Measurements from ENCODE around the gene SLC22A16.
"Not testable (repeated sequence)": the region's sequence is repeated elsewhere in the genome, so short reads cannot be mapped to it uniquely, and the experiment has no call there.

SLC22A16 gene

GRCh38 chr6:110509617-110510241 is 33.3 kb upstream of the SLC22A16 start:
- TF ChIP-seq, protein P1, sequence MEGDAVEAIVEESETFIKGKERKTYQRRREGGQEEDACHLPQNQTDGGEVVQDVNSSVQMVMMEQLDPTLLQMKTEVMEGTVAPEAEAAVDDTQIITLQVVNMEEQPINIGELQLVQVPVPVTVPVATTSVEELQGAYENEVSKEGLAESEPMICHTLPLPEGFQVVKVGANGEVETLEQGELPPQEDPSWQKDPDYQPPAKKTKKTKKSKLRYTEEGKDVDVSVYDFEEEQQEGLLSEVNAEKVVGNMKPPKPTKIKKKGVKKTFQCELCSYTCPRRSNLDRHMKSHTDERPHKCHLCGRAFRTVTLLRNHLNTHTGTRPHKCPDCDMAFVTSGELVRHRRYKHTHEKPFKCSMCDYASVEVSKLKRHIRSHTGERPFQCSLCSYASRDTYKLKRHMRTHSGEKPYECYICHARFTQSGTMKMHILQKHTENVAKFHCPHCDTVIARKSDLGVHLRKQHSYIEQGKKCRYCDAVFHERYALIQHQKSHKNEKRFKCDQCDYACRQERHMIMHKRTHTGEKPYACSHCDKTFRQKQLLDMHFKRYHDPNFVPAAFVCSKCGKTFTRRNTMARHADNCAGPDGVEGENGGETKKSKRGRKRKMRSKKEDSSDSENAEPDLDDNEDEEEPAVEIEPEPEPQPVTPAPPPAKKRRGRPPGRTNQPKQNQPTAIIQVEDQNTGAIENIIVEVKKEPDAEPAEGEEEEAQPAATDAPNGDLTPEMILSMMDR (IDR thresholded peaks at IDR 0.05; ENCODE audit: extremely low read depth, missing control alignments): no peak
- DNase-seq (ENCODE audit: low spot score): no peak

GRCh38 chr6:110504891-110505290 is 28.5 kb upstream of the SLC22A16 start:
- DNase-seq (ENCODE audit: low spot score): not testable (repeated sequence)

GRCh38 chr6:110495949-110496348 is 19.5 kb upstream of the SLC22A16 start:
- TF ChIP-seq, protein P1 (IDR thresholded peaks at IDR 0.05; ENCODE audit: extremely low read depth, missing control alignments): no peak
- no peak for DNase-seq (ENCODE audit: low spot score)

GRCh38 chr6:110493253-110493800 is 16.9 kb upstream of the SLC22A16 start:
- TF ChIP-seq, protein P1 (IDR thresholded peaks at IDR 0.05; ENCODE audit: extremely low read depth, missing control alignments): no peak
- DNase-seq (ENCODE audit: low spot score): no peak

DNA sequence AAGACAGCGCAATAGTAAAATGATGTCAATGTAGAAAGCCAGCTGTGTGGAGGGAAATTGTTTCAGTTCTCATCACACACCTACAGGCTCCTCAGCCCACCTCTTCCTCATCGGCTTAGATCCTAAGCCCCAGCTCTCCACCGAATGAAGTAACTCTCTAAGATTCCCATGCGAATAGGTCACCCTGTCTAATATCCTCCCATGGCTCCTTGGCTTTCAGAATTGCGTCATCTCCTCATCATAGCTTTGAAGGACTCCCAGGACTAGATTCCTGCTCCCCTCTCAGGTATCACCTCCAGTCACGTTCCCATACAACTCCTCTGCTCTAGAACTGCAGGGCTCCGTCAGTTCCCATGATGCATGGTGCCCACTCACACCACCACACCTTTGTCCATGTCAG is 16.2 kb upstream of the SLC22A16 start:
- TF ChIP-seq, protein P1 (IDR thresholded peaks at IDR 0.05; ENCODE audit: extremely low read depth, missing control alignments): no peak
- DNase-seq (ENCODE audit: low spot score): no peak

GRCh38 chr6:110491644-110492317 is 15.4 kb upstream of the SLC22A16 start:
- no peak for DNase-seq (ENCODE audit: low spot score)
- TF ChIP-seq, protein P1 (IDR thresholded peaks at IDR 0.05; ENCODE audit: extremely low read depth, missing control alignments): no peak

GRCh38 chr6:110491299-110491643 is 14.9 kb upstream of the SLC22A16 start:
- TF ChIP-seq, protein P1 (IDR thresholded peaks at IDR 0.05; ENCODE audit: extremely low read depth, missing control alignments): no peak
- DNase-seq (ENCODE audit: low spot score): no peak

All from GM20000 (cell line).